ENCODE measurements around the gene CNTN5.
"Not testable (repeated sequence)": the region's sequence is repeated elsewhere in the genome, so short reads cannot be mapped to it uniquely, and the experiment has no call there.

CNTN5 gene

GRCh38 chr11:99020352-99021225, at the start of gene CNTN5:
TSS of gene CNTN5 (plus strand) at chr11:99020949.
- DNase-seq (ENCODE audit: low read depth): no peak

GRCh38 chr11:98979205-98979604, 41.5 kb upstream of the CNTN5 start:
- DNase-seq (ENCODE audit: low read depth): no peak

GRCh38 chr11:99015634-99016454, 4.9 kb upstream of the CNTN5 start:
- DNase-seq (ENCODE audit: low read depth): no peak

GRCh38 chr11:99019696-99020095, 1.1 kb upstream of the CNTN5 start:
- DNase-seq (ENCODE audit: low read depth): no peak

GRCh38 chr11:99037057-99037456, 16.3 kb downstream of the CNTN5 start:
- DNase-seq (ENCODE audit: low read depth): no peak

- DNase-seq (ENCODE audit: low read depth): no peak
Observed at GRCh38 chr11:99063331-99063730, 42.6 kb downstream of the CNTN5 start.

- DNase-seq (ENCODE audit: low read depth): no peak
Observed at GRCh38 chr11:99065121-99065520, 44.4 kb downstream of the CNTN5 start.

- DNase-seq (ENCODE audit: low read depth): no peak
Observed at GRCh38 chr11:99066618-99067317, 46.0 kb downstream of the CNTN5 start.

GRCh38 chr11:99068832-99069231, 48.1 kb downstream of the CNTN5 start:
- no peak for DNase-seq (ENCODE audit: low read depth)

GRCh38 chr11:99069856-99070444, 49.2 kb downstream of the CNTN5 start:
- no peak for DNase-seq (ENCODE audit: low read depth)

GRCh38 chr11:99079576-99079975, 58.8 kb downstream of the CNTN5 start:
- no peak for DNase-seq (ENCODE audit: low read depth)

- no peak for DNase-seq (ENCODE audit: low read depth)
Observed at GRCh38 chr11:99080154-99080553, 59.4 kb downstream of the CNTN5 start.

GRCh38 chr11:99098258-99098657, 77.5 kb downstream of the CNTN5 start:
- DNase-seq (ENCODE audit: low read depth): no peak

GRCh38 chr11:99098751-99099150, 78.0 kb downstream of the CNTN5 start:
- no peak for DNase-seq (ENCODE audit: low read depth)

- DNase-seq (ENCODE audit: low read depth): no peak
Observed at GRCh38 chr11:99117603-99118002, 96.9 kb downstream of the CNTN5 start.

- DNase-seq (ENCODE audit: low read depth): not testable (repeated sequence)
Observed at GRCh38 chr11:99133862-99134261, 113.1 kb downstream of the CNTN5 start.

- DNase-seq (ENCODE audit: low read depth): no peak
Observed at GRCh38 chr11:99135508-99135907, 114.8 kb downstream of the CNTN5 start.

- no peak for DNase-seq (ENCODE audit: low read depth)
Observed at GRCh38 chr11:99142237-99142636, 121.5 kb downstream of the CNTN5 start.

- no peak for DNase-seq (ENCODE audit: low read depth)
Observed at GRCh38 chr11:99148352-99148751, 127.6 kb downstream of the CNTN5 start.

- no peak for DNase-seq (ENCODE audit: low read depth)
Observed at GRCh38 chr11:99154277-99154676, 133.5 kb downstream of the CNTN5 start.

- no peak for DNase-seq (ENCODE audit: low read depth)
Observed at GRCh38 chr11:99160447-99160846, 139.7 kb downstream of the CNTN5 start.

- no peak for DNase-seq (ENCODE audit: low read depth)
Observed at GRCh38 chr11:99162819-99163218, 142.1 kb downstream of the CNTN5 start.
